GM23338 (cell line): Measurements from ENCODE around the gene ANKRD34B. TPM values are rescaled to one million over a fixed set of nuclear protein-coding genes. Genes with fewer than 3 reads are reported as not detected.

Experiments
- ATAC-seq: fragments of 200-7000 bp; cut with Tn5 transposase; 3 replicates; pipeline ENCODE4 v1.9.1; 2020
- DNase-seq: peaks from one replicate; pipeline ENCODE4 v3.0.0-alpha.2; 2015; ENCODE audit warnings: low spot score
- H2AFZ ChIP-seq: fragments of 200-600 bp; sonication (generic); 2 replicates; pipeline ENCODE4 v1.8.0; 2016; ENCODE audit warnings: antibody characterized with exemption, mild to moderate bottlenecking, moderate library complexity
- H3F3A ChIP-seq: fragments of 200-600 bp; sonication (generic); replicated peaks from 2 replicates; pipeline ENCODE4 v1.8.0; 2017; ENCODE audit warnings: antibody characterized with exemption, mixed run types, low read depth
- H3K27ac ChIP-seq: fragments of 200-600 bp; sonication (generic); 2 replicates; pipeline ENCODE4 v1.6.1; 2016; ENCODE audit warnings: low read depth
- H3K27me3 ChIP-seq: fragments of 200-600 bp; sonication (generic); 2 replicates; pipeline ENCODE4 v1.8.0; 2016; ENCODE audit warnings: mild to moderate bottlenecking, mixed run types, moderate library complexity; ENCODE audit not compliant: insufficient read depth
- H3K36me3 ChIP-seq: fragments of 200-600 bp; sonication (generic); 2 replicates; pipeline ENCODE4 v1.8.0; 2016; ENCODE audit warnings: mild to moderate bottlenecking; ENCODE audit not compliant: insufficient read depth
- H3K4me1 ChIP-seq: fragments of 200-600 bp; sonication (generic); 2 replicates; pipeline ENCODE4 v1.8.0; 2016; ENCODE audit warnings: mild to moderate bottlenecking, moderate library complexity; ENCODE audit not compliant: insufficient read depth
- H3K4me2 ChIP-seq: fragments of 200-600 bp; sonication (generic); 2 replicates; pipeline ENCODE4 v1.7.1; 2017; ENCODE audit warnings: mixed run types
- H3K4me3 ChIP-seq: fragments of 200-600 bp; sonication (generic); 2 replicates; pipeline ENCODE4 v1.6.1; 2016; ENCODE audit warnings: mixed run types
- H3K79me2 ChIP-seq: fragments of 200-600 bp; sonication (generic); replicated peaks from 2 replicates; pipeline ENCODE4 v1.8.0; 2017; ENCODE audit warnings: mild to moderate bottlenecking; ENCODE audit not compliant: insufficient read depth
- H3K9me2 ChIP-seq: fragments of 200-600 bp; sonication (generic); 2 replicates; pipeline ENCODE4 v1.8.0; 2017; ENCODE audit not compliant: insufficient read depth
- H4K20me1 ChIP-seq: fragments of 200-600 bp; sonication (generic); replicated peaks from 2 replicates; pipeline ENCODE4 v1.8.0; 2017; ENCODE audit warnings: mild to moderate bottlenecking; ENCODE audit not compliant: insufficient read depth
- H3K27ac Mint-ChIP-seq: 2 replicates; pipeline ENCODE4 v1.8.0; 2020; ENCODE audit warnings: inconsistent platforms, mild to moderate bottlenecking, moderate library complexity, mixed read lengths
- H3K27me3 Mint-ChIP-seq: 3 replicates; pipeline ENCODE4 v1.8.0; 2022; ENCODE audit warnings: low read depth, mild to moderate bottlenecking, moderate library complexity, mixed read lengths, inconsistent platforms; ENCODE audit not compliant: insufficient read depth, poor library complexity
- H3K36me3 Mint-ChIP-seq: 3 replicates; pipeline ENCODE4 v1.8.0; 2021; ENCODE audit warnings: low read depth, mild to moderate bottlenecking, inconsistent platforms, moderate library complexity, mixed read lengths
- H3K4me1 Mint-ChIP-seq: 3 replicates; pipeline ENCODE4 v1.8.0; 2020; ENCODE audit warnings: mild to moderate bottlenecking, inconsistent platforms, mixed read lengths
- H3K4me3 Mint-ChIP-seq: 3 replicates; pipeline ENCODE4 v1.8.0; 2021; ENCODE audit warnings: moderate library complexity, mild to moderate bottlenecking, inconsistent platforms, mixed read lengths
- H3K9me3 Mint-ChIP-seq: 3 replicates; pipeline ENCODE4 v1.8.0; 2020; ENCODE audit warnings: moderate library complexity, mild to moderate bottlenecking, inconsistent platforms, mixed read lengths
- EZH2phosphoT487 ChIP-seq: fragments of 200-600 bp; sonication (generic); IDR thresholded peaks from one replicate; pipeline ENCODE4 v1.8.1; 2018; ENCODE audit warnings: antibody characterized with exemption; ENCODE audit not compliant: unreplicated experiment
- JUNB ChIP-seq: IDR thresholded peaks from one replicate; pipeline ENCODE4 v1.6.1; 2016; ENCODE audit warnings: antibody characterized with exemption; ENCODE audit not compliant: unreplicated experiment
- STAT1 ChIP-seq: IDR thresholded peaks from one replicate; pipeline ENCODE4 v1.6.1; 2016; ENCODE audit warnings: antibody characterized with exemption; ENCODE audit not compliant: unreplicated experiment
- ZNF114 ChIP-seq: fragments of 250-450 bp; sonication (Bioruptor Pico); IDR thresholded peaks from 2 replicates; pipeline ENCODE4 v1.5.0; 2020; ENCODE audit warnings: mild to moderate bottlenecking, moderate library complexity
- polyA plus RNA-seq: library from polyadenylated mRNA; unstranded; fragments of >200 nt; fragmentation: Nextera tagmentation; extraction: Ambion mirVana; gene quantifications from 2 replicates; pipeline ENCODE4 v1.2.1, GENCODE V29; 2016
- total RNA-seq: library from RNA; depleted of rRNA; stranded (reverse); fragments of >200 nt; shearing (Covaris generic); gene quantifications from 2 replicates; pipeline ENCODE4 v1.2.3, GENCODE V29; 2014
- TF ChIP-seq, protein P1 (sequence below): fragments of 250-450 bp; sonication (Bioruptor Pico); IDR thresholded peaks from 2 replicates; pipeline ENCODE4 v1.5.0; 2020; ENCODE audit warnings: mild to moderate bottlenecking, moderate library complexity
- TF ChIP-seq, protein P2 (sequence below): IDR thresholded peaks from 2 replicates; pipeline ENCODE4 v1.6.1; 2016; ENCODE audit warnings: antibody characterized with exemption
- TF ChIP-seq, protein P3 (sequence below), 2 experiments: fragments of 200-600 bp in 1 of 2; sonication (generic) in 1 of 2; conservative IDR thresholded peaks; 2 replicates each; pipeline versions ENCODE4 v1.5.1 to v1.6.1; 2016 to 2017; ENCODE audit warnings: antibody characterized with exemption in 2 of 2, low read depth in 2 of 2, mild to moderate bottlenecking in 2 of 2, moderate library complexity in 1 of 2

The ANKRD34B gene
- total and polyA plus RNA-seq, 2 experiments from 2014 or later = 1.6 to 2.9 TPM

DNA sequence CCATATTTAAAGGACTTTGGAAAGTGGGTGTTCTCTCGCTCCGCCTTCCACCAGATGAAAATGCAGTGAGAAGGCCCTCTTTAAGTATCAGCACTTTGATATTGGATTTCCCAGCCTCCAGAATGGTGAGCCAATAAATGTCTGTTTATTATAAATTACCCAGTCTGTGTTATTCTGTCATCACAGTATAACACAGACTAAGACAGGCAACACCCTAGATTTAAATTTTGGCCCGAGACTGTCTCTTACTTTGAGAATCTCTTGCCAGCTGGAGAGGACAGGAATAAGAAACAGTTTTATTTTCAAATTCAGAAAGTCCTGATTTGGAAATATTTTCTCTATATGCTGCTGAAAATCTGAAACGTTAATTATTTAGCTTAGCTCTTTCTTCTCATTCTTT lies 60.7 kb downstream of the ANKRD34B start (continued):
- TF ChIP-seq, protein P1, sequence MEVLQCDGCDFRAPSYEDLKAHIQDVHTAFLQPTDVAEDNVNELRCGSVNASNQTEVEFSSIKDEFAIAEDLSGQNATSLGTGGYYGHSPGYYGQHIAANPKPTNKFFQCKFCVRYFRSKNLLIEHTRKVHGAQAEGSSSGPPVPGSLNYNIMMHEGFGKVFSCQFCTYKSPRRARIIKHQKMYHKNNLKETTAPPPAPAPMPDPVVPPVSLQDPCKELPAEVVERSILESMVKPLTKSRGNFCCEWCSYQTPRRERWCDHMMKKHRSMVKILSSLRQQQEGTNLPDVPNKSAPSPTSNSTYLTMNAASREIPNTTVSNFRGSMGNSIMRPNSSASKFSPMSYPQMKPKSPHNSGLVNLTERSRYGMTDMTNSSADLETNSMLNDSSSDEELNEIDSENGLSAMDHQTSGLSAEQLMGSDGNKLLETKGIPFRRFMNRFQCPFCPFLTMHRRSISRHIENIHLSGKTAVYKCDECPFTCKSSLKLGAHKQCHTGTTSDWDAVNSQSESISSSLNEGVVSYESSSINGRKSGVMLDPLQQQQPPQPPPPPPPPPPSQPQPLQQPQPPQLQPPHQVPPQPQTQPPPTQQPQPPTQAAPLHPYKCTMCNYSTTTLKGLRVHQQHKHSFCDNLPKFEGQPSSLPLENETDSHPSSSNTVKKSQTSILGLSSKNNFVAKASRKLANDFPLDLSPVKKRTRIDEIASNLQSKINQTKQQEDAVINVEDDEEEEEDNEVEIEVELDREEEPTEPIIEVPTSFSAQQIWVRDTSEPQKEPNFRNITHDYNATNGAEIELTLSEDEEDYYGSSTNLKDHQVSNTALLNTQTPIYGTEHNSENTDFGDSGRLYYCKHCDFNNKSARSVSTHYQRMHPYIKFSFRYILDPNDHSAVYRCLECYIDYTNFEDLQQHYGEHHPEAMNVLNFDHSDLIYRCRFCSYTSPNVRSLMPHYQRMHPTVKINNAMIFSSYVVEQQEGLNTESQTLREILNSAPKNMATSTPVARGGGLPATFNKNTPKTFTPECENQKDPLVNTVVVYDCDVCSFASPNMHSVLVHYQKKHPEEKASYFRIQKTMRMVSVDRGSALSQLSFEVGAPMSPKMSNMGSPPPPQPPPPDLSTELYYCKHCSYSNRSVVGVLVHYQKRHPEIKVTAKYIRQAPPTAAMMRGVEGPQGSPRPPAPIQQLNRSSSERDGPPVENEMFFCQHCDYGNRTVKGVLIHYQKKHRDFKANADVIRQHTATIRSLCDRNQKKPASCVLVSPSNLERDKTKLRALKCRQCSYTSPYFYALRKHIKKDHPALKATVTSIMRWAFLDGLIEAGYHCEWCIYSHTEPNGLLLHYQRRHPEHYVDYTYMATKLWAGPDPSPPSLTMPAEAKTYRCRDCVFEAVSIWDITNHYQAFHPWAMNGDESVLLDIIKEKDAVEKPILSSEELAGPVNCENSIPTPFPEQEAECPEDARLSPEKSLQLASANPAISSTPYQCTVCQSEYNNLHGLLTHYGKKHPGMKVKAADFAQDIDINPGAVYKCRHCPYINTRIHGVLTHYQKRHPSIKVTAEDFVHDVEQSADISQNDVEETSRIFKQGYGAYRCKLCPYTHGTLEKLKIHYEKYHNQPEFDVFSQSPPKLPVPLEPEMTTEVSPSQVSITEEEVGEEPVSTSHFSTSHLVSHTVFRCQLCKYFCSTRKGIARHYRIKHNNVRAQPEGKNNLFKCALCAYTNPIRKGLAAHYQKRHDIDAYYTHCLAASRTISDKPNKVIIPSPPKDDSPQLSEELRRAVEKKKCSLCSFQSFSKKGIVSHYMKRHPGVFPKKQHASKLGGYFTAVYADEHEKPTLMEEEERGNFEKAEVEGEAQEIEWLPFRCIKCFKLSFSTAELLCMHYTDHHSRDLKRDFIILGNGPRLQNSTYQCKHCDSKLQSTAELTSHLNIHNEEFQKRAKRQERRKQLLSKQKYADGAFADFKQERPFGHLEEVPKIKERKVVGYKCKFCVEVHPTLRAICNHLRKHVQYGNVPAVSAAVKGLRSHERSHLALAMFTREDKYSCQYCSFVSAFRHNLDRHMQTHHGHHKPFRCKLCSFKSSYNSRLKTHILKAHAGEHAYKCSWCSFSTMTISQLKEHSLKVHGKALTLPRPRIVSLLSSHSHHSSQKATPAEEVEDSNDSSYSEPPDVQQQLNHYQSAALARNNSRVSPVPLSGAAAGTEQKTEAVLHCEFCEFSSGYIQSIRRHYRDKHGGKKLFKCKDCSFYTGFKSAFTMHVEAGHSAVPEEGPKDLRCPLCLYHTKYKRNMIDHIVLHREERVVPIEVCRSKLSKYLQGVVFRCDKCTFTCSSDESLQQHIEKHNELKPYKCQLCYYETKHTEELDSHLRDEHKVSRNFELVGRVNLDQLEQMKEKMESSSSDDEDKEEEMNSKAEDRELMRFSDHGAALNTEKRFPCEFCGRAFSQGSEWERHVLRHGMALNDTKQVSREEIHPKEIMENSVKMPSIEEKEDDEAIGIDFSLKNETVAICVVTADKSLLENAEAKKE (CRISPR knock-in tag) = no peak
- TF ChIP-seq, protein P2, sequence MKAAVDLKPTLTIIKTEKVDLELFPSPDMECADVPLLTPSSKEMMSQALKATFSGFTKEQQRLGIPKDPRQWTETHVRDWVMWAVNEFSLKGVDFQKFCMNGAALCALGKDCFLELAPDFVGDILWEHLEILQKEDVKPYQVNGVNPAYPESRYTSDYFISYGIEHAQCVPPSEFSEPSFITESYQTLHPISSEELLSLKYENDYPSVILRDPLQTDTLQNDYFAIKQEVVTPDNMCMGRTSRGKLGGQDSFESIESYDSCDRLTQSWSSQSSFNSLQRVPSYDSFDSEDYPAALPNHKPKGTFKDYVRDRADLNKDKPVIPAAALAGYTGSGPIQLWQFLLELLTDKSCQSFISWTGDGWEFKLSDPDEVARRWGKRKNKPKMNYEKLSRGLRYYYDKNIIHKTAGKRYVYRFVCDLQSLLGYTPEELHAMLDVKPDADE = no peak

DNA sequence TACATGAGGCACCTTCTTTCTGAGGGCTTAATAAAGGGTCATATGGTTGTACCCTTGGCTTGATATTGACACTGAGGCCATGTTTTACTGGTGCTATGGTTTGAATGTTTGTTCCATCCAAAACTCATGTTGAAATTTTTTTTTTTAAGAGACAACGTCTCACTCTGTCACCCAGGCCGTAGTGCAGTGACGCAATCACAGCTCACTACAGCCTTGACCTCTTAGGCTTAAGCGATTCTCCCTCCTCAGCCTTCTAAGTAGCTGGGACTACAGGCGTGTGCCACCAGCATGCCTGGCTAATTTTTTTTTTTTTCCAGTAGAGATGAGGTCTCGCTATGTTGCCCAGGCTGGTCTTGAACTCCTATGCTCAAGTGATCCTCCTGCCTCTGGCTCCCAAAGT lies 61.2 kb downstream of the ANKRD34B start:
- Histone ChIP-seq H3K27me3 (no peaks in the 10 kb centered on the region), H3K27ac (no peak overlapping the region), H3K36me3 (no peaks in the 10 kb centered on the region), H2AFZ (no peak overlapping the region), H3F3A (no peaks in the 10 kb centered on the region), H3K4me3 (no peak overlapping the region), H3K4me2 (no peak overlapping the region), H3K9me2 (no peaks in the 10 kb centered on the region), H3K4me1 (no peaks in the 10 kb centered on the region), H4K20me1 (no peaks in the 10 kb centered on the region), H3K79me2 (no peaks in the 10 kb centered on the region)
- no peaks in the 10 kb centered on the region for H3K36me3 Mint-ChIP-seq
- no peak overlapping the region for H3K4me3 Mint-ChIP-seq
- ATAC-seq (no peak), DNase-seq (no peak)
- no peak overlapping the region for H3K27ac Mint-ChIP-seq
- H3K27me3 Mint-ChIP-seq = peaks cover 2% of the 10 kb centered on the region
- no peaks in the 10 kb centered on the region for H3K4me1 Mint-ChIP-seq
- H3K9me3 Mint-ChIP-seq = no peaks in the 10 kb centered on the region; the same call in 2 of the 3 replicates
- TF ChIP-seq, protein P2 = no peak
- TF ChIP-seq, protein P3, sequence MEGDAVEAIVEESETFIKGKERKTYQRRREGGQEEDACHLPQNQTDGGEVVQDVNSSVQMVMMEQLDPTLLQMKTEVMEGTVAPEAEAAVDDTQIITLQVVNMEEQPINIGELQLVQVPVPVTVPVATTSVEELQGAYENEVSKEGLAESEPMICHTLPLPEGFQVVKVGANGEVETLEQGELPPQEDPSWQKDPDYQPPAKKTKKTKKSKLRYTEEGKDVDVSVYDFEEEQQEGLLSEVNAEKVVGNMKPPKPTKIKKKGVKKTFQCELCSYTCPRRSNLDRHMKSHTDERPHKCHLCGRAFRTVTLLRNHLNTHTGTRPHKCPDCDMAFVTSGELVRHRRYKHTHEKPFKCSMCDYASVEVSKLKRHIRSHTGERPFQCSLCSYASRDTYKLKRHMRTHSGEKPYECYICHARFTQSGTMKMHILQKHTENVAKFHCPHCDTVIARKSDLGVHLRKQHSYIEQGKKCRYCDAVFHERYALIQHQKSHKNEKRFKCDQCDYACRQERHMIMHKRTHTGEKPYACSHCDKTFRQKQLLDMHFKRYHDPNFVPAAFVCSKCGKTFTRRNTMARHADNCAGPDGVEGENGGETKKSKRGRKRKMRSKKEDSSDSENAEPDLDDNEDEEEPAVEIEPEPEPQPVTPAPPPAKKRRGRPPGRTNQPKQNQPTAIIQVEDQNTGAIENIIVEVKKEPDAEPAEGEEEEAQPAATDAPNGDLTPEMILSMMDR (conservative IDR thresholded peaks at IDR 0.05; ENCODE audit: low read depth in 2 of 2) = no peak
- TF ChIP-seq ZNF114 (CRISPR knock-in tag) (no peak), EZH2phosphoT487 (no peak), JUNB (no peak), STAT1 (no peak)
